HG02571 (cell line): ENCODE data around the gene NELL1.
"Not testable (repeated sequence)": the region's sequence is repeated elsewhere in the genome, so short reads cannot be mapped to it uniquely, and the experiment has no call there.

Experiments used
- ATAC-seq: cut with Tn5 transposase; IDR thresholded peaks from one replicate; pipeline ENCODE4 v1.9.1; 2021; ENCODE audit warnings: mild to moderate bottlenecking, moderate library complexity; ENCODE audit not compliant: unreplicated experiment

NELL1 gene

GRCh38 chr11:21180182-21180581 lies 510.8 kb downstream of the NELL1 start:
- ATAC-seq: no peak

GRCh38 chr11:21185959-21186358 lies 516.6 kb downstream of the NELL1 start:
- no peak for ATAC-seq

- ATAC-seq: no peak
Observed at GRCh38 chr11:21190181-21190580, 520.8 kb downstream of the NELL1 start.

GRCh38 chr11:21195995-21196394 lies 526.6 kb downstream of the NELL1 start:
- ATAC-seq: no peak

- no peak for ATAC-seq
Observed at GRCh38 chr11:21198498-21198897, 529.1 kb downstream of the NELL1 start.

GRCh38 chr11:21205205-21205604 lies 535.8 kb downstream of the NELL1 start:
- no peak for ATAC-seq

- ATAC-seq: no peak
Observed at GRCh38 chr11:21225860-21226259, 556.5 kb downstream of the NELL1 start.

- no peak for ATAC-seq
Observed at GRCh38 chr11:21229224-21229623, 559.8 kb downstream of the NELL1 start.

GRCh38 chr11:21250196-21250595 lies 580.8 kb downstream of the NELL1 start:
- no peak for ATAC-seq

GRCh38 chr11:21254055-21254454 lies 584.7 kb downstream of the NELL1 start:
- ATAC-seq: no peak

- no peak for ATAC-seq
Observed at GRCh38 chr11:21254790-21255189, 585.4 kb downstream of the NELL1 start.

- ATAC-seq: no peak
Observed at GRCh38 chr11:21257461-21257860, 588.1 kb downstream of the NELL1 start.

GRCh38 chr11:21258414-21258813 lies 589.0 kb downstream of the NELL1 start:
- no peak for ATAC-seq

GRCh38 chr11:21260101-21260500 lies 590.7 kb downstream of the NELL1 start:
- ATAC-seq: no peak

GRCh38 chr11:21262992-21263391 lies 593.6 kb downstream of the NELL1 start:
- ATAC-seq: no peak

- ATAC-seq: no peak
Observed at GRCh38 chr11:21264125-21264524, 594.7 kb downstream of the NELL1 start.

GRCh38 chr11:21268036-21268435 lies 598.6 kb downstream of the NELL1 start:
- no peak for ATAC-seq

- not testable (repeated sequence) for ATAC-seq
Observed at GRCh38 chr11:21272139-21272538, 602.8 kb downstream of the NELL1 start.

- ATAC-seq: no peak
Observed at GRCh38 chr11:21278840-21279239, 609.5 kb downstream of the NELL1 start.

GRCh38 chr11:21285104-21285503 lies 615.7 kb downstream of the NELL1 start:
- ATAC-seq: no peak

GRCh38 chr11:21289686-21290085 lies 620.3 kb downstream of the NELL1 start:
- ATAC-seq: no peak

GRCh38 chr11:21295508-21295907 lies 626.1 kb downstream of the NELL1 start:
- ATAC-seq: no peak

GRCh38 chr11:21301981-21302380 lies 632.6 kb downstream of the NELL1 start:
- ATAC-seq: no peak
